IMR-90 (cell line): Measurements from ENCODE around the gene JMJD8.

ENCODE experiments used
- CEBPB ChIP-seq: IDR thresholded peaks from 2 replicates; pipeline ENCODE4 v1.6.1; 2012; ENCODE audit warnings: low read depth, low read length, improper control_type of control experiment
- CHD1 ChIP-seq: IDR thresholded peaks from 2 replicates; pipeline ENCODE4 v1.6.1; 2012; ENCODE audit warnings: low read depth, low read length, improper control_type of control experiment
- MAFK ChIP-seq: IDR thresholded peaks from 2 replicates; pipeline ENCODE4 v1.6.1; 2012; ENCODE audit warnings: low read depth, low read length, improper control_type of control experiment
- MAZ ChIP-seq: IDR thresholded peaks from 2 replicates; pipeline ENCODE4 v1.6.1; 2012; ENCODE audit warnings: low read depth, mild to moderate bottlenecking, low read length, improper control_type of control experiment, moderate library complexity, borderline replicate concordance
- MXI1 ChIP-seq: IDR thresholded peaks from 2 replicates; pipeline ENCODE4 v1.6.1; 2012; ENCODE audit warnings: low read depth, mild to moderate bottlenecking, low read length, moderate library complexity, borderline replicate concordance
- POLR2A ChIP-seq: IDR thresholded peaks from 2 replicates; pipeline ENCODE4 v1.6.1; 2012; ENCODE audit warnings: mild to moderate bottlenecking, low read depth, low read length
- RAD21 ChIP-seq: IDR thresholded peaks from 2 replicates; pipeline ENCODE4 v1.6.1; 2012; ENCODE audit warnings: low read length, improper control_type of control experiment
- RCOR1 ChIP-seq: IDR thresholded peaks from 2 replicates; pipeline ENCODE4 v1.6.1; 2012; ENCODE audit warnings: mild to moderate bottlenecking, low read length, improper control_type of control experiment; ENCODE audit not compliant: insufficient replicate concordance
- TF ChIP-seq, protein P1 (sequence below): conservative IDR thresholded peaks from 2 replicates; pipeline ENCODE4 v1.5.1; 2012; ENCODE audit warnings: mild to moderate bottlenecking, low read depth, low read length, improper control_type of control experiment
- TF ChIP-seq, protein P2 (sequence below): fragments of 150-350 bp; IDR thresholded peaks from 2 replicates; pipeline ENCODE4 v1.6.1; 2017; ENCODE audit warnings: mild to moderate bottlenecking, antibody characterized with exemption, low read length, low read depth
- TF ChIP-seq, protein P3 (sequence below): fragments of 150-350 bp; IDR thresholded peaks from 2 replicates; pipeline ENCODE4 v1.6.1; 2016; ENCODE audit warnings: low read depth, mild to moderate bottlenecking, low read length, moderate library complexity, borderline replicate concordance

DNA sequence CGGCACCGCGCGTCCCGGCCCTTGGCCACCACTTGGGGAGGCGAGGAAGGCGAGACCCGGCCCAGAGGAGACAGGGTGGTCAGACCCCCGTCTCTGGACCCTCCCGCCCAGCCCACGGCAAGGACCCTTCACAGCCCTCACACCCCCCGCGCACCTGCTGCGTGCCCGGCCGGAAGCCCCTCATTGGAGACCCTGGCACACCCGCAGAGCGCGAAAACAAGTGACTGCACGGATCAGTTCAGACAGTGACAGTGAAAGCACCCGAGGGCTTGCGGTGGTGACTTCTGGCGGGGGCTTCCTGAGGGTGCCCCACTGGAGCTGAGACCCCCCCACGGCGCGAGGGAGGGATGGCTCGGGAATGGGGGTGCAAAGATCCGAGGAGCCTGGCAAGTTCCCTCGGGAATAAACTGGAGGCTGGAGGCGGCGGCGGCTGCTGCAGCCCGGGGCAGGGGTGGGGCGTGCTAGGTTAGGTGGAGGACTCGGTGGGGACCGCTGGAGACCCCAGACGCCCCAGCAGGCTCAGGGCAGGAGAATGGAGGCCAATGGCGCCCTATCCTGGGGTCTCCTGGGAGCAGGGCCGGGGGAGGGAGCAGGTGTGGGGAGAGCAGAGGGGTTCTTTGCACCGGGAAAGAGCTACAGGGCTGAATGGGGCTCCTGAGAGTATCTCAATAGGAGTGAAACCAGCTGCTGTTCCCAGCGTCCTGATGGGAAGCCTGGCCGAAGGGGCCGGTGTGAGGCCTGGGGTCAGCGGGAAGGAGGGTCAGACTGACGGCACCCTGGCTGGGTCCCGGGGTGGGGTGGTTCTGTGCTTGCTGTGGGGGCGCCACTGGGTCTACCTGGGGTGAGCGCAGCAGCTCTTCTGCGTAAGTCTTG is 22.3 kb upstream of the JMJD8 start:
- TF ChIP-seq POLR2A (no peak), RAD21 (no peak), MAZ (no peak), CHD1 (no peak), MXI1 (no peak), RCOR1 (no peak), CEBPB (no peak), MAFK (no peak)
- TF ChIP-seq, protein P1, sequence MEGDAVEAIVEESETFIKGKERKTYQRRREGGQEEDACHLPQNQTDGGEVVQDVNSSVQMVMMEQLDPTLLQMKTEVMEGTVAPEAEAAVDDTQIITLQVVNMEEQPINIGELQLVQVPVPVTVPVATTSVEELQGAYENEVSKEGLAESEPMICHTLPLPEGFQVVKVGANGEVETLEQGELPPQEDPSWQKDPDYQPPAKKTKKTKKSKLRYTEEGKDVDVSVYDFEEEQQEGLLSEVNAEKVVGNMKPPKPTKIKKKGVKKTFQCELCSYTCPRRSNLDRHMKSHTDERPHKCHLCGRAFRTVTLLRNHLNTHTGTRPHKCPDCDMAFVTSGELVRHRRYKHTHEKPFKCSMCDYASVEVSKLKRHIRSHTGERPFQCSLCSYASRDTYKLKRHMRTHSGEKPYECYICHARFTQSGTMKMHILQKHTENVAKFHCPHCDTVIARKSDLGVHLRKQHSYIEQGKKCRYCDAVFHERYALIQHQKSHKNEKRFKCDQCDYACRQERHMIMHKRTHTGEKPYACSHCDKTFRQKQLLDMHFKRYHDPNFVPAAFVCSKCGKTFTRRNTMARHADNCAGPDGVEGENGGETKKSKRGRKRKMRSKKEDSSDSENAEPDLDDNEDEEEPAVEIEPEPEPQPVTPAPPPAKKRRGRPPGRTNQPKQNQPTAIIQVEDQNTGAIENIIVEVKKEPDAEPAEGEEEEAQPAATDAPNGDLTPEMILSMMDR, result no peak
- TF ChIP-seq, protein P2, sequence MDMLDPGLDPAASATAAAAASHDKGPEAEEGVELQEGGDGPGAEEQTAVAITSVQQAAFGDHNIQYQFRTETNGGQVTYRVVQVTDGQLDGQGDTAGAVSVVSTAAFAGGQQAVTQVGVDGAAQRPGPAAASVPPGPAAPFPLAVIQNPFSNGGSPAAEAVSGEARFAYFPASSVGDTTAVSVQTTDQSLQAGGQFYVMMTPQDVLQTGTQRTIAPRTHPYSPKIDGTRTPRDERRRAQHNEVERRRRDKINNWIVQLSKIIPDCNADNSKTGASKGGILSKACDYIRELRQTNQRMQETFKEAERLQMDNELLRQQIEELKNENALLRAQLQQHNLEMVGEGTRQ, result no peak
- TF ChIP-seq, protein P3, sequence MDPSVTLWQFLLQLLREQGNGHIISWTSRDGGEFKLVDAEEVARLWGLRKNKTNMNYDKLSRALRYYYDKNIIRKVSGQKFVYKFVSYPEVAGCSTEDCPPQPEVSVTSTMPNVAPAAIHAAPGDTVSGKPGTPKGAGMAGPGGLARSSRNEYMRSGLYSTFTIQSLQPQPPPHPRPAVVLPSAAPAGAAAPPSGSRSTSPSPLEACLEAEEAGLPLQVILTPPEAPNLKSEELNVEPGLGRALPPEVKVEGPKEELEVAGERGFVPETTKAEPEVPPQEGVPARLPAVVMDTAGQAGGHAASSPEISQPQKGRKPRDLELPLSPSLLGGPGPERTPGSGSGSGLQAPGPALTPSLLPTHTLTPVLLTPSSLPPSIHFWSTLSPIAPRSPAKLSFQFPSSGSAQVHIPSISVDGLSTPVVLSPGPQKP, result no peak
